GM19468 (cell line): ENCODE measurements around the gene GRAMD2B.
"Not testable (repeated sequence)": the region's sequence is repeated elsewhere in the genome, so short reads cannot be mapped to it uniquely, and the experiment has no call there.

Source experiments
- ATAC-seq: cut with Tn5 transposase; IDR thresholded peaks from one replicate; pipeline ENCODE4 v1.9.1; 2021; ENCODE audit warnings: mild to moderate bottlenecking, moderate library complexity, moderate number of reproducible peaks; ENCODE audit not compliant: unreplicated experiment; ENCODE audit errors: extremely low read depth

Gene GRAMD2B

DNA sequence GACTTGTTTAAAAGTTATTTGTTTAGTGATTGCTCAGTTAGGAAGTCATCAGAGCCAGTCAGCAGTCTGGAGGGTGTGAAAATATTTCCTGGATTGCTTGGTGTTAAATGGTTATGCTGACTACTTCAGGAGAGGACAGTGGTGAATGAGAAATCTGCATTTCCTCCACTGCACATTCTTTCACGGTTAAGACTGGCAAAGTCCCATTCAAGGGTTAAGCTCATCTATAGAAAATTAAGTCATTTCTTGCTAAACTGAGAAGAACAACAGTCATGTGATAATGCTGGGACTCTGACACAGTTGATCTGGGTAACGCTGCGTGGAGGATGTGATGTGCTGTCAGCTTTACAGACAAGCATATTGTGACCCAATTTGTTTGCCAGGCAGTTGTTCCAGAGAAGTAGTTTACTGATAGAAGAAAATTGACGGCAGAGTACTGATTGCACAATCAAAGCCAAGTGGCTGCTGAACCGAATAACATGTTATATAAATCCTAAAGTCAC is 80.4 kb downstream of the GRAMD2B start:
- no peak for ATAC-seq

DNA sequence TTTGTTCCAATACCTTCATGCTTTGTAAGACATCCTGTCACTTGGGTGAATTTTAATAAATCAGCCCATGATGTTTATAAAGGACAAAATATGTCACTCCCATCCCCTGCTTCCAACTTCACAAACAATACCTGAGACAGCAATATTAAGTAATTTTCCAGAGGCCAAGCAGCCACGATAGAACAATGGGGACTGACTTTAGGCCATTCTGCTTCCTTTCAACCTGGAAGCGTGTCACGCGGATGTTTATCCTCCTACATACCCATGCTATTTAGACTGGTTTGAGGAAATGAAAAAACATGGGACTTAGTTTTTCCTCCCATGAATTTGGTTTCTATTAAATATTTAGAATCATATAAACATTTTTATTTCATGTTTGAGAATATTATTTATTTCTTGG is 82.9 kb downstream of the GRAMD2B start:
- ATAC-seq: no peak

DNA sequence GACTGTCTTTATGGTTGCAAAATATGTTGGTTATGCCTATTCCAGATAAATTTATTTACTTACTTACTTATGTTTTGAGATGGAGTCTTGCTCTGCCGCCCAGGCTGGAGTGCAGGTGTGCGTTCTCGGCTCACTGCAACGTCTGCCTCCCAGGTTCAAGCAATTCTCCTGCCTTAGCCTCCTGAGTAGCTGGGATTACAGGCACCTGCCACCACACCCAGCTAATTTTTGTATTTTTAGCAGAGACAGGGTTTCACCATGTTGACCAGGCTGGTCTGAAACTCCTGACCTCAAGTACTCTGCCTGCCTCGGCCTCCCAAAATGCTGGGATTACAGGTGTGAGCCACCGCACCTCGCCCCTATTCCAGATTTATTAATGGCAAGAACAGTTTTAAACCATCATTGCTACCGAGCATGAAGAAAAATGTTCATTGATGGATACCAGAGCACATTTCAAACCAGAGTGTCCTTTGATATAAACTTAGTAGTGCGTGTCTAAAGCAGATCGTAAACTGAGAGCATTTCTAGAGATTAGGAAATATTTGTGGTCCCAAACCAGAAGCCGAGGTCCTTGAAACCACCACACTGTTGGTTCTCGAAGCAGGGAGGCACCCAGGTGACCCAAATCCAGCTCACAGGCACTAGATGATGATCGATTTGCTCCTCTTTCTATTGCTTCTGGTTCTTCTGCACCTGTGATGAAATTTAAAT is 85.2 kb downstream of the GRAMD2B start:
- ATAC-seq: no peak

DNA sequence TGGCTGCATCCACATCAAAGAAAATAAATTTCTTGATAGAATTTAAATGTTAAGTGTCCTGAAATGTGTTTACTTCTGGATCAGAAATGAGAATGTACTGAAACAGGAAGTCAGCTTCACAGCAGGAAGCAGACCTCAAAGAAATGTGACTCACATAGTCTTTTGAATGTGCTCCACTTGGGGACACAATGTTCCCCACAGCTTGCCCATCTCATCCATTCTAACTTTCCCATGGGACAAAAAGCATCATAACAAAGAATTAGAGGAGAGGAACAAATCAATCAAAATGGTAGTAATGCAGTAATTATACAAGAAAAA is 85.7 kb downstream of the GRAMD2B start:
- no peak for ATAC-seq

DNA sequence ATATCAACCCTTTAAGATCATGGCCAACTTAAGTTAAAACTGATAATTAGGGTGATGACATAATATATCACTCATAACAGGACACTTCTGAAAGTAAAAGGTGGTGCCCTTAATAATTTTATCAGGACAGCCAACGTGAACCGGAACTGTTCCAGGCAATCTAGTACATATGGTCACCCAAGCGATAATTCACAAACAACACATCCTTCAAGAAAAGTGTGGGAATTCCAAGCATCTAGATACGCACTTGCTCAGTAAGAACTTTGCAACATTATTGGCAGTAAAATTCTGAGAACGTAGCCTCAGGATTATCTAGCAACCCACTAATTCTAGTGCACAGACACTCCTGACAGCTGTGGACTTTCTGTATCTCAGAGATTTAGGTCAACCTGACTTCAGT is 86.1 kb downstream of the GRAMD2B start:
- no peak for ATAC-seq

DNA sequence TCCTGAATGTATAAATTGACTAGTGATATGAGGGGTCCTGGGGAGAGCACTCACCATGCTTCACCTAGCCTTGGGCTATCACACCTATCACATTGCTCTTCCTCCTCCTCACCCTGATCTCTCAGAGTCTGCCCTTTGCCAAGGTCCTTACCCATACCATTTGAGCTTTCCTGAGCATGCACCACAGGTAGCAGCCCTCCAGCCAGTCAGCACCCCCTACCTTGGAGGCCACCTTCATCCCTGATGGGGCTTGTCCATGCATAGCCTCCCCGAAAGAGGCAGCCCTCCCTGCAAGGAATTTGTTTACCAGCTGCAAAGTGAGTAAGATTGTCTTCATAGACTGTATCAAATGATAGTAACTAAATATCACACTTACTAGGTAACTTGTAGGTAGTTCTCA is 88.8 kb downstream of the GRAMD2B start:
- ATAC-seq: no peak

DNA sequence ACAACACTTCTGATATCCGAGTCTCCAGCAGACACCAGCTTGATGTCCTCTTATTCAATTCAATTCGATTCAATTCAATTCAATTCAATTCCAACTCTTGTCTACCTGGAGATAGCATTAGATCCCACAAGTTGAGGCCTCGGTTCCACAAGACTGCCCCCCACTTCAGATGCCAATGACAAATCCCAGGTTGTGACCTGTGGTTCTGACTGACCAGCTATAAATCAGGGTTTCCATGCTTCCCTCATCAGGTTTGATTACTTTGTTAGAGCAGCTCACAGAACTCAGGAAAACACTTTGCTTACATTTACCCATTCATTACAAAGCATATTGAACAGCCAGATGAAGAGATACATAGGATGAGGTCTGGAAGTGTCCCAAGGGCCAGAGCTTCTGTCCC is 89.2 kb downstream of the GRAMD2B start:
- ATAC-seq: no peak

DNA sequence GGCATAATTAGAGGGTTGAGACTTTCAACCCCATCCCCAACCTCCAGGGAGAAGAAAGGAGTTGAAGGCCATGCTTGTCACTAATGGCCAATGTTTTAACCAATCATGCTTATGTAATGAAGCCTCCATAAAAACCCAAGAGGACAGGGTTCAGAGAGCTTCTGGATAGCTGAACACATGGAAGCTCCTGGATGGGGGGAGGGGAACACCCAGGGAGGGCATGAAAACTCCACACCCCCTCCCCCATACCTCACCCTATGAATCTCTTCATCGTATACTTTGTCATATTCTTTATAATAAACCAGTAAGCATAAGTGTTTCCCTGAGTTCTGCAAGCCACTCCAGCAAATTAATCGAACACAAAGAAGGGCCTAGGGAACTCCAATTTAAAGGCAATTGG is 90.1 kb downstream of the GRAMD2B start:
- ATAC-seq: no peak

DNA sequence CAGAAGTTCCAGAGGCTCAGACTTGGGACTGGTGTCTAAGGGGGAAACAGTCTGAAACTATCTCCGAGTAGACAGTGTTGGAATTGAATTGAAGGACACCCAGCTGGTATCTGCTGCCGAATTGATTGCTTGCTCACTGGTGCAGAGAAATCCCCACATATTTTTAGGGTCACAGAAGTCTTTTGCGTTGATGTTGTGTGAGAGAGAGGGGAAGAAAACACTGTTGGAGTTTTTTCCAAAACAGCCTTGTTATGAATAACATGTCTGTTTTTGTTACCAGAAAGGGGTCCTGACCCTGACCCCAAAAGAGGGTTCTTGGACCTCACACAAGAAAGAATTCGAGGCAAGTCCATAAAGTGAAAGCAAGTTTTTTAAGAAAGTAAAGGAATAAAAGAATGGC is 90.5 kb downstream of the GRAMD2B start:
- ATAC-seq: no peak

DNA sequence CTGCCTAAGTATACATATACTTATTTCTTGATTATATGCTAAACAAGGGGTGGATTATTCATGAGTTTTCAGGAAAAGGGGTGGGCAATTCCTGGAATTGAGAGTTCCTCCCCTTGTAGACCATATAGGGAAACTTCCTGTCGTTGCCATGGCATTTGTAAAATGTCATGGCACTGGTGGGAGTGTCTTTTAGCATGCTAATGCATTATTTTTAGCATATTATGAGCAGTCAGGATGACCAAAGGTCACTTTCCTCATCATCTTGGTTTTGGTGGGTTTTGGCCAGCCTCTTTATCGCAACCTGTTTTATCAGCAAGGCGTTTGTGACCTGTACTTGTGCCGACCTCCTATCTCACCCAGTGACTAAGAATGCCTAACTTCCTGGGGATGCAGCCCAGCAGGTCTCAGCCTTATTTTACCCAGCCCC is 90.9 kb downstream of the GRAMD2B start:
- ATAC-seq: no peak

DNA sequence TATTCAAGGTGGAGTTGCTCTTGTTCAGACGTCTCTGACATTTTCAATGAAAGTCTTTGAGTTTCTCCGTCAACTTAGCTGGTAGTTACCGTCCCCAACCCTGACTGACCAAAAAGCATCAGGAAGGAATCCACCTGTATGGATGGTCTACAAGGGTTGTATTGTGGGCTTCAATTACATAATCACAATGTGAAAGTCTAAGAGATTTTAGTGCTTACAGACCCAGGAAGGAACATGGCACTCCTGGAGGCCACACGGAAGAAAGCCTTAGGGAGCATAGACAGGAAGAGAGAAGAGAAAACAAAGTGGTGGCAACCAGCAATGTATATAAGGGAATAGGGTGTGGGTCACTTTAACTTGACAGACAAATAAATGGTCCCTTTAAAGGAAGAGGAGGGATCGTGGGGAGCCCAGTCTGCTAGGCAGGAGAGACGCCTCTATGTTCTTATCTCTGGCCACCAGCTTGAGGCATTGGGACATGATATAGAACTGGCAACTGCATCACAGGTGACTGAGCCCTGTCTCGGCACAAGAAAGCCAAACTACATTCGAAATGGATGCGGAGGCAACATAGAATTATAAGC is 91.4 kb downstream of the GRAMD2B start:
- no peak for ATAC-seq

DNA sequence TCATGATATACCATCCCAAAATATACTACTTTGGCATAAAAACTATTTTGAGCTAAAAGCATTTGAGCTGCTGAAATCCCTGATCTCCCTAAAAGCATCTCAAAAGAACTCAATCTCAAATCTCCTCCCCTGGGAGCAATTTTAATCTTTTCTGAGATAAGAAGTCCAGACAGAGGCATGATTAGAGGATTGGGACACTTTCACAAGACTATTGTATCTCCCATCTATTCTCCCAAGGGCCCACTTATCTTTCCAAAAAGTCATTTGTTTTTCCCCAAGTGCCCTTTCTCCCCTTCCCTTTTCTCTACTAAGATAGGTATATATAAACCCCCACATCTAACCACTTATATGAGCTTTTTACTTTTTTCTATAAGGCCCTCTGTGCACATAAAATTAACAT is 92.1 kb downstream of the GRAMD2B start:
- no peak for ATAC-seq

DNA sequence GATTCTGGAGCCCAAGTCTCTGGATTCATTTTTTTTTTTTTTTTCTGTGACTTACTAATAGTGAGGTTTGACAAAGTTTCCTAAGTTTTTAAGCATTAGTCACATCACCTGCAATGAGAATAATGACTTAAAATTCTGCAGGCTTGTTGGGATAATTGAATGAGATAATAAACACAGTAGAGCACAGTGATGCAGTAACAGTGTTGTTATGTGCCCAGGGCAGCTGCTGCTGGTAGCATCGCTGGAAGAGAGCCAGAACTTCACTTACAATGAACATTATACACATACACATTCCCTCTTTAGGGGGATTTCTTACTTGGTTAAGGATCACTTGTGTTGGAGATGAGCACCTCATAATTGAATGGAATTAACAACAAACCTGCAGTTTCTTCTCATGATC is 92.9 kb downstream of the GRAMD2B start:
- ATAC-seq: no peak

DNA sequence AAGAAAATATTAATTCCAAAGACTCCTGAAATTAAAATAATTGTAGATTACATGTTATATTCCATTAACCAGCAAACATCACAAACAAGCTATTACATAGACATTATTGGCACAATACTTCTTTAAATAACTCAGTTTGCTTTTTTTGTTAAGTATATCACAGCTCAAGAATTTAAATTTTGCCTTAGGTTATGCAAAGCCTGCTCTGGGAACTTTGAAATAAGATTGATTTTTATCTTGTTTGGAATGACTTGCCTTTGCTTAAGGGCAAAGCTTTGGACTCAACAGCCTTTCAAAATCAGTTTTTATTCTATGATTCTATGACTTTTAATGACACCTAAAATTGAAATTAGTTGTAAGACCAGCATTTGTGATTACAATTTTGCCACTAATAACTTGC is 93.6 kb downstream of the GRAMD2B start:
- ATAC-seq: no peak

DNA sequence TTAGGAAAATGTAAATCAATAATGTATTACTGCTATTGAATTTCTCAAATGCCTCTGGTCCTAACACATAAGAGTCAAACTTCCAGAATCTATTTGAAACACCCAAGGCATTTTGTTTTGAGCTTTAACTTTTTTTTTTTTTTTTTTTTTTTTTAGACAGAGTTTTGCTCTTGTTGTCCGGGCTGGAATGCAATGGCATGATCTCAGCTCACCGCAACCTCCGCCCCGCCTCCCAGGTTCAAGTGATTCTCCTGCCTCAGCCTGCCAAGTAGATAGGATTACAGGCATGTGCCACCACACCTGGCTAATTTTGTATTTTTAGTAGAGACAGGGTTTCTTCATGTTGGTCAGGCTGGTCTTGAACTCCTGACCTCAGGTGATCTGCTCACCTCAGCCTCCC is 96.0 kb downstream of the GRAMD2B start:
- ATAC-seq: not testable (repeated sequence)

DNA sequence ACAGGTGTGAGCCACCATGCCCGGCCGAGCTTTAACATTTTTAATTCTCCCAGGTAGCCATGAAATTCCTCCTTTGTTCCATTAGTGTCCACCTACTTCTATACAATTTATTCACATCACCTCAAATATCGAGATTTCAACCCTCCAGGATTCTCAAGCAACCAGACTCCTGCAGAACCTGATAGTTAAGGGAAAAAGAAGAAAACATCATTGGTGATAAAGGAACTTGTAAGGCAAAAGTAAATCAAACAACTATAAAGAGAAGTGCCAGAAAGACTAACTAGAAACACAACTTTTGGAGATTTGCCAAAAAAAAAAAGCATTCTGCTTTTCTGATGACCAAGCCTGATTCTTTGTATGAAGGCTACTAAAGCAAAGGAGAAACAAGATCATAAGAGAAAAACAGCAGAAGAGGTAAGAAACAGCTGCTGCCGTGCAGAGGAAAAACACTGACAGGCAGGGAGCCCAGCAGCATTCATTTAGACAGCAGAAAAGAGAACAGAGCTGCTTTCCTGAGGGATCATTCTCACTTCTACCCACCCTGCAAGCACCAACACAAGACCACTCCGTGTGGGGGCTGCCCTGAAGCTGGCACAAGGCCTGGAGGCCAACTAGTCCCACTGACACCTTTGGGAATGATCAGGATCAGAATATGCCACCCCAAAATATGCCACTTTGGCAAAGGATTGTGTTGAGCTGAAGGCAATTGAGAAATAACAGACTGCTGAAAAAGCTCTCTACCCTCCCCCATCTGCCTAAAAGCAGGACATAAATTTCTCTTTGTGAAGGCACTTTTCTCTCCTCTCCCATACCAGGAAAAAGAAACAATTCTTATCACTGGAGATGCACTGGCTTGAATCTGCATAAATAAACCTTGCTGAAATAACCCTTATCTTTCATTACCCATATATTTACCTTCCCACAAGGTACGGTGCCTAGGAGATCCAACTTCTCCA is 96.7 kb downstream of the GRAMD2B start:
- no peak for ATAC-seq

DNA sequence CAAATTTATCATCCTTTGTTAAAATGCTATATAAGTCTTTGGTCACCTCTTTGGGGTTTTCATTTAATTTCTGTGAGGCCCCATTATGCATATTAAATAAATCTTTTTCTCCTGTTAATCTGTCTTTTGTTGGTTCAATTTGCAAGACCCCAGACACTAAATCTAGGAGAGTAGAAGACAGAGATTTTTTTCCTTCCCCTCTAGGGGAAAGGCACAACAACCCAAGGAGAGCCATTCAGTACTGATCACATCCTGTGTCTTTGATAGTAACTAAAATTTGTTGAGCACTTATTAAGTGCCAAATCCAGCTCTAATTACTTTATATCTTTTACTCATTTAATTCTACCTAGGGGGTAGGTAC is 97.4 kb downstream of the GRAMD2B start:
- ATAC-seq: no peak

DNA sequence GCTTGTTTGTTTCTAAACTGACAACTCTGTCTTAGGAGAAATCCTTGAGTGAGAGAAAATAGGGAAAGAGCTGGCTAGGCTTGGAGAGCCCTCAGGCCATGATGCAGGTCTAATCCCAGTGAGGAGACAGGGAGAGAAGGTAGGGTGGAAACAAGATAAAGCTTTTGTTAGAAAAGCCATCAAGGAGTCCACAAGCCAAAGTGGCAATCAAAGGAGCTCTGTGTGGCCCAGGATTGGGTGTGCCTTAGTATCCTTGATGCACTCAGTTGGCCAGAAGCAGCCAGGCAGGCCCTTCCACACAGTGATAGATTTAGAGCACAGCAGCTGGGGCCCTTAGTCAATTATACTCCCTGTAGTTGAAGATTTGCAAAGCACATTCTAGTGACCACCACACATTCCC is 97.9 kb downstream of the GRAMD2B start:
- no peak for ATAC-seq

DNA sequence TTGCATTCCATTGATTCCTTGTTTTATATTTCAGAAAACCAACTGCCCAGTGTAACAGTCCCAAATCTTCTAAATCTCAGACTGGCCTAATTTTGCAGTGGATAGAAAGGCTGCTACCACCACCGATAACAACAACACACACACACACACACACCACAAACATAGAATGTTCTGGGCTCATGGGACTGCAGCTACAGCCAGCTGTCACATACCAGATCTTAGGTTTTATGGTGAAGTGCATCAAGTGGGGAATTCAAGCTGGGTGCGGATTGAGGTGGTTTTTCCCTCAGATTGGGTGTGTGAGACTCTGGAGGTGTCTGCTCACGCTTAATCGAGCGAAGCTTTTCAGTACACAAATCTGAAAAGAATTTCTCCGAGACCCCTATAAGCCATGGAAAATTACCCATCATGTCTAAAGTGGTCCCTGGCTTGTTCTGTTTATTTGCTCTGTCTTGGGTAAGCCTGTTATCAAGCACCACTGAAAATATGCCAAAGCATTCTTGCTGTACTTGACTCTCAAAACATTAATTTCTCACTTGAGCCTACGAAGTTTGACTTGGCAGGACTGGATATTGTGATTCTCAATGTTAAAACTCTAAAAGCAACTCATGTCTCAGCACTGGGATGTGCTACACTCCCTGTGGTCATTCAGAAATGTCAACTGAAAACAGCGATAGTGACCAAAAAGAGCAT is 100.8 kb downstream of the GRAMD2B start:
- no peak for ATAC-seq

DNA sequence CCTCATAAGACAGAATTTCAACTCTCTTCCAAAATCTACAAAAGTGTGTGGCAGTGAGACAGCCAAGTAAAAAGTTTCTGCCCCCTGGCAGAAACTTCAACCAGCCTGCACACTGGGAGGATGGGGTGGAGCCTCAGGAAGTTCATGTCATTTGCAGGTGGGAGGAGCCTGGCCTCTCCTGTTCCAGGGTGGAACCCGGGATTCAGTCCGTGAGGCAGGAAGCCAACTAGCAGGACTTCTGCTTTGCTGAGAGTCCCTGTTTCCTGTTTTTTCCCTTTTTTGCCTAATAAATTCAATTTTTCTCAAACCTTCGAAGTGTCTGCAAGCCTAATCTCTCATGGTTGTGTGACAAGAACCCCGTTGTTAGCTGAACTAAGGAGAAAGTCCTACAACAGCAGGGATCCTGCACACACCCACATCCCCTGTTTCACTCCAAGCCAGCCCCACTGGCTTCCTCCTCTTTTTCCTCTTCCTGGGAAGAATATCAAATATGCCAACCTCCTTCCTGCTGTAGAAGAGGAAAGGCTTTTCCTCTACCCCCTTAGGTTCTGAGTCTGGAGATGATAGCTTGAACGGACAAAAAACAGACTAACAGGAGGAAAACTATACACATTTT is 102.5 kb downstream of the GRAMD2B start:
- no peak for ATAC-seq
